WTC11 (cell line): ENCODE results near the gene GOLGA6L4.
"Not testable (repeated sequence)": the region's sequence is repeated elsewhere in the genome, so short reads cannot be mapped to it uniquely, and the experiment has no call there.

Experiments
- ELF4 ChIP-seq: sonication (generic); formaldehyde crosslinking; IDR thresholded peaks from 2 replicates; pipeline ENCODE4 v1.8.1; 2022; ENCODE audit warnings: low read depth, mild to moderate bottlenecking, moderate library complexity, missing genetic modification reagents
- ETV6 ChIP-seq: sonication (generic); formaldehyde crosslinking; IDR thresholded peaks from 2 replicates; pipeline ENCODE4 v1.8.1; 2022; ENCODE audit warnings: mild to moderate bottlenecking, missing genetic modification reagents
- GTF2I ChIP-seq: fragments of 250-450 bp; sonication (Bioruptor Pico); conservative IDR thresholded peaks from 2 replicates; pipeline ENCODE4 v1.4.0; 2021; ENCODE audit warnings: mild to moderate bottlenecking
- NR2C2 ChIP-seq: sonication (generic); formaldehyde crosslinking; IDR thresholded peaks from 2 replicates; pipeline ENCODE4 v1.8.0; 2022; ENCODE audit warnings: mild to moderate bottlenecking, missing genetic modification reagents
- SMAD3 ChIP-seq: sonication (generic); formaldehyde crosslinking; IDR thresholded peaks from 2 replicates; pipeline ENCODE4 v1.8.0; 2022; ENCODE audit warnings: missing genetic modification reagents, mild to moderate bottlenecking, borderline replicate concordance
- SMAD4 ChIP-seq: sonication (generic); formaldehyde crosslinking; IDR thresholded peaks from 2 replicates; pipeline ENCODE4 v1.8.0; 2022; ENCODE audit warnings: mild to moderate bottlenecking, missing genetic modification reagents
- SP1 ChIP-seq: sonication (generic); formaldehyde crosslinking; conservative IDR thresholded peaks from 2 replicates; pipeline ENCODE4 v1.8.1; 2022; ENCODE audit warnings: missing genetic modification reagents
- ZNF138 ChIP-seq: sonication (generic); formaldehyde crosslinking; conservative IDR thresholded peaks from 2 replicates; pipeline ENCODE4 v1.8.1; 2022; ENCODE audit warnings: mild to moderate bottlenecking, moderate library complexity, missing genetic modification reagents
- TF ChIP-seq, protein P1 (sequence below): fragments of 200-600 bp; IDR thresholded peaks from 2 replicates; pipeline ENCODE4 v1.8.0; 2022; ENCODE audit warnings: antibody characterized with exemption
- TF ChIP-seq, protein P2 (sequence below): sonication (generic); formaldehyde crosslinking; IDR thresholded peaks from 2 replicates; pipeline ENCODE4 v1.8.1; 2023; ENCODE audit warnings: mild to moderate bottlenecking, missing genetic modification reagents, moderate library complexity
- TF ChIP-seq, protein P3 (sequence below): sonication (generic); formaldehyde crosslinking; IDR thresholded peaks from 2 replicates; pipeline ENCODE4 v1.8.0; 2022; ENCODE audit warnings: mild to moderate bottlenecking, missing genetic modification reagents
- TF ChIP-seq, protein P4 (sequence below): sonication (generic); formaldehyde crosslinking; IDR thresholded peaks from 2 replicates; pipeline ENCODE4 v1.8.1; 2022; ENCODE audit warnings: mild to moderate bottlenecking, missing genetic modification reagents, moderate library complexity, borderline replicate concordance
- TF ChIP-seq, protein P5 (sequence below): fragments of 250-450 bp; sonication (Bioruptor Pico); IDR thresholded peaks from 2 replicates; pipeline ENCODE4 v1.9.0; 2021; ENCODE audit warnings: mild to moderate bottlenecking

DNA sequence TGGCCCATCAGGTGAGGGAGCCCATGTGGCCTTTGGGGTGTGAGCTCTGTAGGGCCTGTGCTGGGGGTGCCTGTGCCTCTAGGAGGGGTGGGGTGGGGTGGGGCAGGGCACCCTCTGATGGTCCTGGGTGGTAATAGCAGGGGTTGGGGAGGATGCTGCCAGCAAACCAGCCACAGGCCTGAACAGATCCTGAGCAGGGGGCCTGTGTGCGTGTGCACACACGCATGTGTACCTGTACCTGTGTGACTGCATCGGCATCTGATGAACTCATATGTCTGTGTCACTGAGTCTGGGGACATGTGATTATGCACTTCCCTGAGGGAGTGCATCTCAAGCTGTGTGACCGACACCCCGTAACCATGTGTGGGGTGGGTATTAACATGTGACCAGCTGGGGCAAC, 42.6 kb upstream of the GOLGA6L4 start:
- TF ChIP-seq, protein P1, sequence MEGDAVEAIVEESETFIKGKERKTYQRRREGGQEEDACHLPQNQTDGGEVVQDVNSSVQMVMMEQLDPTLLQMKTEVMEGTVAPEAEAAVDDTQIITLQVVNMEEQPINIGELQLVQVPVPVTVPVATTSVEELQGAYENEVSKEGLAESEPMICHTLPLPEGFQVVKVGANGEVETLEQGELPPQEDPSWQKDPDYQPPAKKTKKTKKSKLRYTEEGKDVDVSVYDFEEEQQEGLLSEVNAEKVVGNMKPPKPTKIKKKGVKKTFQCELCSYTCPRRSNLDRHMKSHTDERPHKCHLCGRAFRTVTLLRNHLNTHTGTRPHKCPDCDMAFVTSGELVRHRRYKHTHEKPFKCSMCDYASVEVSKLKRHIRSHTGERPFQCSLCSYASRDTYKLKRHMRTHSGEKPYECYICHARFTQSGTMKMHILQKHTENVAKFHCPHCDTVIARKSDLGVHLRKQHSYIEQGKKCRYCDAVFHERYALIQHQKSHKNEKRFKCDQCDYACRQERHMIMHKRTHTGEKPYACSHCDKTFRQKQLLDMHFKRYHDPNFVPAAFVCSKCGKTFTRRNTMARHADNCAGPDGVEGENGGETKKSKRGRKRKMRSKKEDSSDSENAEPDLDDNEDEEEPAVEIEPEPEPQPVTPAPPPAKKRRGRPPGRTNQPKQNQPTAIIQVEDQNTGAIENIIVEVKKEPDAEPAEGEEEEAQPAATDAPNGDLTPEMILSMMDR, result not testable (repeated sequence)
- TF ChIP-seq, protein P2, sequence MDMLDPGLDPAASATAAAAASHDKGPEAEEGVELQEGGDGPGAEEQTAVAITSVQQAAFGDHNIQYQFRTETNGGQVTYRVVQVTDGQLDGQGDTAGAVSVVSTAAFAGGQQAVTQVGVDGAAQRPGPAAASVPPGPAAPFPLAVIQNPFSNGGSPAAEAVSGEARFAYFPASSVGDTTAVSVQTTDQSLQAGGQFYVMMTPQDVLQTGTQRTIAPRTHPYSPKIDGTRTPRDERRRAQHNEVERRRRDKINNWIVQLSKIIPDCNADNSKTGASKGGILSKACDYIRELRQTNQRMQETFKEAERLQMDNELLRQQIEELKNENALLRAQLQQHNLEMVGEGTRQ (CRISPR knock-in tag), result not testable (repeated sequence)
- TF ChIP-seq, protein P3, sequence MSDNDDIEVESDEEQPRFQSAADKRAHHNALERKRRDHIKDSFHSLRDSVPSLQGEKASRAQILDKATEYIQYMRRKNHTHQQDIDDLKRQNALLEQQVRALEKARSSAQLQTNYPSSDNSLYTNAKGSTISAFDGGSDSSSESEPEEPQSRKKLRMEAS, result not testable (repeated sequence)
- not testable (repeated sequence) for TF ChIP-seq GTF2I (CRISPR knock-in tag); ZNF138; NR2C2 (CRISPR knock-in tag); ELF4; SMAD3 (CRISPR knock-in tag); SMAD4 (CRISPR knock-in tag); SP1 (CRISPR knock-in tag); ETV6
- TF ChIP-seq, protein P4, sequence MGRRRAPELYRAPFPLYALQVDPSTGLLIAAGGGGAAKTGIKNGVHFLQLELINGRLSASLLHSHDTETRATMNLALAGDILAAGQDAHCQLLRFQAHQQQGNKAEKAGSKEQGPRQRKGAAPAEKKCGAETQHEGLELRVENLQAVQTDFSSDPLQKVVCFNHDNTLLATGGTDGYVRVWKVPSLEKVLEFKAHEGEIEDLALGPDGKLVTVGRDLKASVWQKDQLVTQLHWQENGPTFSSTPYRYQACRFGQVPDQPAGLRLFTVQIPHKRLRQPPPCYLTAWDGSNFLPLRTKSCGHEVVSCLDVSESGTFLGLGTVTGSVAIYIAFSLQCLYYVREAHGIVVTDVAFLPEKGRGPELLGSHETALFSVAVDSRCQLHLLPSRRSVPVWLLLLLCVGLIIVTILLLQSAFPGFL (CRISPR knock-in tag), result not testable (repeated sequence)
- TF ChIP-seq, protein P5, sequence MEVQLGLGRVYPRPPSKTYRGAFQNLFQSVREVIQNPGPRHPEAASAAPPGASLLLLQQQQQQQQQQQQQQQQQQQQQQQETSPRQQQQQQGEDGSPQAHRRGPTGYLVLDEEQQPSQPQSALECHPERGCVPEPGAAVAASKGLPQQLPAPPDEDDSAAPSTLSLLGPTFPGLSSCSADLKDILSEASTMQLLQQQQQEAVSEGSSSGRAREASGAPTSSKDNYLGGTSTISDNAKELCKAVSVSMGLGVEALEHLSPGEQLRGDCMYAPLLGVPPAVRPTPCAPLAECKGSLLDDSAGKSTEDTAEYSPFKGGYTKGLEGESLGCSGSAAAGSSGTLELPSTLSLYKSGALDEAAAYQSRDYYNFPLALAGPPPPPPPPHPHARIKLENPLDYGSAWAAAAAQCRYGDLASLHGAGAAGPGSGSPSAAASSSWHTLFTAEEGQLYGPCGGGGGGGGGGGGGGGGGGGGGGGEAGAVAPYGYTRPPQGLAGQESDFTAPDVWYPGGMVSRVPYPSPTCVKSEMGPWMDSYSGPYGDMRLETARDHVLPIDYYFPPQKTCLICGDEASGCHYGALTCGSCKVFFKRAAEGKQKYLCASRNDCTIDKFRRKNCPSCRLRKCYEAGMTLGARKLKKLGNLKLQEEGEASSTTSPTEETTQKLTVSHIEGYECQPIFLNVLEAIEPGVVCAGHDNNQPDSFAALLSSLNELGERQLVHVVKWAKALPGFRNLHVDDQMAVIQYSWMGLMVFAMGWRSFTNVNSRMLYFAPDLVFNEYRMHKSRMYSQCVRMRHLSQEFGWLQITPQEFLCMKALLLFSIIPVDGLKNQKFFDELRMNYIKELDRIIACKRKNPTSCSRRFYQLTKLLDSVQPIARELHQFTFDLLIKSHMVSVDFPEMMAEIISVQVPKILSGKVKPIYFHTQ (CRISPR knock-in tag), result not testable (repeated sequence)
